CD4-positive, alpha-beta T cell treated with Interleukin-10 for 1 hour (primary cell): ENCODE measurements around the gene TCF12.
"Not testable (repeated sequence)": the region's sequence is repeated elsewhere in the genome, so short reads cannot be mapped to it uniquely, and the experiment has no call there.

Source experiments
- DNase-seq: peaks from one replicate; pipeline ENCODE4 v3.0.0-alpha.2; 2020

The TCF12 gene

GRCh38 chr15:56980473-56980872 lies 62.0 kb downstream of the TCF12 start:
- no peak for DNase-seq

DNA sequence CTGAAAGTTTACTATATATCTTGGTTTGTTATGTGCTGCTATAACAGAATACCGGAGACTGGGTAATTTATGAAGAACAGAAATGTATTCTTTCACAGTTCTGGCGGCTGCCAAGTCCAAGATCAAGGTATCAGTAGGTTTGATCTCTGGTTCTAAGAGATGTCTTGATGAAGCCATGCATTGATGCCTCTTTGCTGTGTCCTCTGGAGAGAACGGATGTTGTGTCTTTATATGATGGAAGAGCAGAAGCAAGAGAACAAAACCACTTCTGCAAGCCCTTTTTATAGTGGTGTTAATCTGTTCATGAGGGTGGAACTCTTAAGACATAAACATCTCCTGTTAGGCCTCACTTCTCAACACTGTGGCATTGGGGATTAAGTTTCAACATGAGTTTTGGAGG lies 62.7 kb downstream of the TCF12 start:
- DNase-seq: no peak

DNA sequence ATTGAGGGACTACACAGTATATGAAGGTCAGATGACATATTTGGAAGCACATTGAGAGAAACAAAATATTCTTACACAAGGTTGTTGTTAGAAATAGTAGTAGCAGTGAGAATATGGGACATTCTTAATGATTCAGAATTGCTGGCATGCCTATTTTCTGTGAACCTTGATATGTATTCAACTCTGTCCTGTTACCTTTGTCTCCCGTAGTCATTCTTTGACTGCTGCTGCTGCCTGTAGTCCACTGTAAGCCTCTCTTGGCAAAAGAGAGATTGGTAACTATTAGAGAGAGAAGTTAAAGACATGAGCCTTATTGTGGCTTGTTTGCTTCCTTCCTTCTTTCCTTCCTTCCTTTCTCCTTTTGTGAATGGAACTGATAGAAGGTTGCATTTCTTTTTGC lies 64.5 kb downstream of the TCF12 start:
- DNase-seq: no peak

GRCh38 chr15:56984681-56985481 lies 66.4 kb downstream of the TCF12 start:
- DNase-seq: no peak

DNA sequence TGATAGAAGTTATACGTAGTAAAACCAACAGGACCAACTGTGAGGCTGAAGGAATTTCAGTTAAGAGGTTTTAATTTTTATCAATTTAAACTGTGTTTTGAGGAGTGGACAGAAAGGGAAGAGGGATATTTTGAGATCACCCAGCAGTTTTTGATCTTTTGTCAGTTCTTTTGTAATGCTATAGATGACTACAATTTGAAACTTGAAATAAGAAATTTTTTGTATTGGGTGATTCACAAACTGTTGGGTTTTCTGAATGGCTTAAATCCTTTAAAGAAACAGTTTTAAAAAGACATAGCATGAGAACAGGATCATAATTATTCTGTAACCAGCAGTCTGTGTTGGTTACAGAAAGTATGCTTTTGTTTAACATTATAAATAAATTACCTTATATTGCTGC lies 67.4 kb downstream of the TCF12 start:
- no peak for DNase-seq

GRCh38 chr15:56987286-56987685 lies 68.8 kb downstream of the TCF12 start:
- DNase-seq: no peak

DNA sequence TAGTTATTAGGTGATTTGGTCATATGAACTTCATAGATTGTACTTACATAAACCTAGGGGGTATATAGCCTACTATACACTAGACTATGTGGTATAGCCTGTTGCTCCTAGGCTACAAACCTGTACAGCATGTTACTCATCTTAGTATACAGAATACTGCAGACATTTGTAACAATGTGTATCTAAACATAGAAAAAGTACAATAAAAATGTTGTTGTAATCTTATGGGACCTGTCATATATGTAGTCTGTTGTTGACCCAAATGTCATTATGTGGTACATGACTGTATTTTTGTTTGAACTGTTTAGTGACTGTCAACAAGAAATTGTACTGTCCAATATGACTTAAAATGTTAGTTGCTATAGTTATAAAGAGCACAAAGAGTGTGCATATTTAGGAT lies 69.8 kb downstream of the TCF12 start:
- no peak for DNase-seq

DNA sequence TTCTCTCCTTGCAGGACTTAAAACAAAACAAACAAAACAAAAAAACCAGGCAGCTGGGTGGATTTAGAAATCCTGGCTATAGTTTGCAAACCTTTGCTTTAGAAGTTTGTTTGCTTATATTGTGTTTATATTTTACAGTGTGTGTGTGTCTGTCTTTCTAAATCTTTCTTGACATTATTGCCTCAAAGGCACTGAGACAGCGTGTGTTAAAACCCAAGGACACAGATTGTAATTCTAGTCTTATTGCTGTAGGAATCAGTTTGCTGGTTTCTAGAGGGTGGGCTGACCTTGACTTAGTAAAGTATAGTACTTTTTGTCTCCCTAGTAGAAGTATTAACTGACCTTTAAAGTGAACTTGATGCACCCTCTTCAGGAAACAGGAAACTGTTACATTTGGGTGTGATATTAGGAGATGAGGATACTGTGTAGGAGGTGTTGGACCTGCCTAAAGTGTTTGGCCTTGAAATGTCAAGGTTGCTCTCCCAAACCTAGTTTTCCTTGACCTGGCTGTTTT lies 71.0 kb downstream of the TCF12 start:
- no peak for DNase-seq

- no peak for DNase-seq
These were observed 72.6 kb downstream of the TCF12 start for GRCh38 chr15:56991017-56991416.

DNA sequence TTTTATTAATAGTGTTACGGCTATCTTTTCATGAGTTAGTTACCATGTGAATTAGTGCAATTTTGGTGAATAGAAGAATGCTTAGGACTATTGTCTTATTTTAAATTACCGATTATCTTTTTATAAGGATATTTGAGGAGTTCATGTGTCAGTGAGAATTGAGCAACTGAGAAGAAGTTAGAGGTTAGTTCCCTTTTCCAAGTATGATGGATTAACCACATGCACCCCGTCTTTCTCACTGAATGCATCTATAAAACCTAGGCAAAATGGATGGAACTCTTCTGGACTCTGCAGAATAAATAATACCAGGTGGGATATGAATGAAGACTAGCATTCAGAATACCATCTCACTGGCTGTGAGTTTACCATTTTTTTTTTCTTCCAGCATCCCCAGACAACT lies 74.3 kb downstream of the TCF12 start:
- no peak for DNase-seq

DNA sequence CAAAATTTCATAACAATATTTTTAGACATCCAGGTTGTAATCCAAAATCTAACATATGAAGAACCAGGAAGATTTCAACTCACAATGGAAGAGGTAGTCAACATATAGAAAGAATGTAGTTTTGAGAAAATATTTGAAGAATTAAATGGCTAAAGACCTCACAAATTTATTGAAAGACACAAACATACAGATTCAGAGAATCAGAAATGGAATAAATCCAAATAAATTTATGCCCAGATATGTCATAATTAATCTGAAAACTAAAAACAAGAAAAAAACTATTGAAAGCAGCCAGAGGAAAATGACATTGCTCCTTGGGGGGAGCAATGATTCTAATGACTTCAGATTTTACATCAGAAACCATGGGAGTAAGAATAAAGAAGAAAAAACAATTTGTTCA lies 75.8 kb downstream of the TCF12 start:
- no peak for DNase-seq

- DNase-seq: no peak
These were observed 77.6 kb downstream of the TCF12 start for GRCh38 chr15:56996093-56996492.

DNA sequence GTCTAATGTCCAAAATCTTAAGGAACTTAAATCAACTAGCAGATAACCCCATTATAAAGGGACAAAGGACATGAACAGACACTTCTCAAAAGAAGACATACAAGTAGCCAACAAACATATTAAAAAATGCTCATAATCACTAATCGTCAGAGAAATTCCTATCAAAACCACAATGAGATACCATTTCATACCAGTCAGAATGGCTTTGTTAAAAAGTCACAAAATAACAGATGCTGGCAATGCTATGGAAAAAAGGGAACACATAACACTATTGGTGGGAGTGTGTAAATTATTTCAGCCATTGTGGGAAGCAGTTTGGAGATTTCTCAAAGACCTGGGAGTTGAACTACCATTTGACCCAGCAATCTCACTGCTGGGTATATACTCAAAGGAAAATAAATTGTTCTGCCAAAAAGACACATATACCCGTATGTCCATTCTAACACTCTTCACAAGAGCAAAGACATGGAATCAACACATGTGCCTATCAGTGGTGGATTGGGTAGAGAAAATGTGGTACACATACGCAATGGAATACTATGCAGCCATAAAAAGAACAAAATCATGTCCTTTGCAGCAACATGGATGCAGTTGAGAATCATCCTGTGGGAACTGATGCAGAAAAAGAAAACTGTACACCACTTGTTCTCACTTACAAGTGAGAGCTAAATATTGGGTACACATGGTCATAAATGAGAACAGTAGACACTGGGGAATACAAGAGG lies 78.5 kb downstream of the TCF12 start:
- no peak for DNase-seq

- DNase-seq: no peak
These were observed 85.0 kb downstream of the TCF12 start for GRCh38 chr15:57003418-57003817.

GRCh38 chr15:57005244-57005643 lies 86.8 kb downstream of the TCF12 start:
- no peak for DNase-seq

GRCh38 chr15:57007797-57008196 lies 89.4 kb downstream of the TCF12 start:
- not testable (repeated sequence) for DNase-seq

GRCh38 chr15:57010724-57011123 lies 92.3 kb downstream of the TCF12 start:
- DNase-seq: no peak

- DNase-seq: no peak
These were observed 94.1 kb downstream of the TCF12 start for GRCh38 chr15:57012556-57012955.

DNA sequence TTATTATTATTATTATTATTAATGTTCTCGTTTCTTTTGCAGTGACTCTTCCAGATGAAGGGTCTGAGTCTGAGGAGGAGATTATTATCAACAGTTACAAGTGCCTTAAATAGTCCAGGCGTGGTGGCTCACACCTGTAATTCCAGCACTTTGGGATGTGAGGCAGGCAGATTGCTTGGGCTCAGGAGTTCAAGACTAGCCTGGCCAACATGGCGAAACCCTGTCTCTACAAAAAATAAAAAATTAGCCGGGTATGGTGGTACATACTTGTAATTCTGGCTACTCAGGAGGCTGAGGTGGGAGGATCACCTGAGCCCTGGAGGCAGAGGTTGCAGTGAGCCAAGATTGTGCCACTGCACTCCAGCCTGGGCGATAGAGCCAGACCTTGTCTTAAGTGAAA lies 96.5 kb downstream of the TCF12 start:
- DNase-seq: not testable (repeated sequence)

GRCh38 chr15:57015360-57015759 lies 96.9 kb downstream of the TCF12 start:
- no peak for DNase-seq

DNA sequence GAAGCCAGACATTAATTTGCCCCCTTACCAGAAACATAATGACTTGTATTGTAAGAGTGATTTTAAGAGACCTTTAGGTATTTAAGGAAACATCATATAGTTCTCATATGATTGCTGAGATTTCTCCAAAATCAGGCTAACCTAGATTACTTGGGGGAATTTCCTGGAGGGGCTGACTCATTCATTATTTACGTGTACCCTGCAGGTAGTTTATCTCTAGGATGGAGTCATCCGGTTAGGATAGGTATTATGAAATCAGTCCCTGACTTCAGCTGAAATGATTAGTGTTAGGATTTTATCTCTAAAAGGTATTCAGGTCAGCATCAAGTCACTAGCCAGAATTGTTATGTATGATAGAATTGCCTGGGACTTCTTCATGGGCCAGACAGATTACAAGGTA lies 97.5 kb downstream of the TCF12 start:
- no peak for DNase-seq

DNA sequence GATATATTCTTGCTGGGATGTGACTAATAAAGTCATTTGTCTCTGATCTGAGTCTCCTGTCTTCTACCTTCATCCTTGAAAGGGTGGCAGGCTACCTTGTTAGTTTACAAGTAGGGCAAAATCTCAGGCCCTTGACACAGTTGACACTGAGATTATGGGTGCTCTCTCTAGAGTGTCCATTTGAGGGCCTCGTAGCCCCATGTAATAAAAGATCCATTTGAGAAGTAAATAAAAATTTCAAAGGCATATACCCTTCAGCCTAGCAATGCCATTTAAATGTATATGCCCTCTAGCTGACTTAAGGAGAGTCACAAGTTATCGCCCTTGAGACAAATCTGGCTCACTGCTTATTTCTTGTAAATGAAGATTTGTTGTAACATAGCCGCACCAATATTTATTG lies 98.6 kb downstream of the TCF12 start:
- DNase-seq: no peak

DNA sequence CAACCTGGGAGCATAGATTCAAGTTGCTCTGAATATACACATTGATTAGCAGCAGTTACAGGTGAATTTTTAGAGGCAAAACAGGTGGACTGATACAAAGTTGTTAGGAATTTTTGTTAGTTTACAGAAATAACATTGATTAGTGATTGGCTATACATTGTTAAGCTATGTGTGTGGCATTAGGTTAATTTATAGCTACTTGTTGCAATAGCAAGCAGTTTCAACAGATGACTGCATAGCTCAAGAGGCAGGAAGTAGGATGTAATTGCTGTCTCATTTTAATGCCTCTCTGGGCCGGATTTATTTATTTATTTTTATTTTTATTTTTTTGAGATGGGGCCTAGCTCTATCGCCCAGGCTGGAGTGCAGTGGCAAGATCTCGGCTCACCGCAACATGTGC lies 99.7 kb downstream of the TCF12 start:
- DNase-seq: no peak

DNA sequence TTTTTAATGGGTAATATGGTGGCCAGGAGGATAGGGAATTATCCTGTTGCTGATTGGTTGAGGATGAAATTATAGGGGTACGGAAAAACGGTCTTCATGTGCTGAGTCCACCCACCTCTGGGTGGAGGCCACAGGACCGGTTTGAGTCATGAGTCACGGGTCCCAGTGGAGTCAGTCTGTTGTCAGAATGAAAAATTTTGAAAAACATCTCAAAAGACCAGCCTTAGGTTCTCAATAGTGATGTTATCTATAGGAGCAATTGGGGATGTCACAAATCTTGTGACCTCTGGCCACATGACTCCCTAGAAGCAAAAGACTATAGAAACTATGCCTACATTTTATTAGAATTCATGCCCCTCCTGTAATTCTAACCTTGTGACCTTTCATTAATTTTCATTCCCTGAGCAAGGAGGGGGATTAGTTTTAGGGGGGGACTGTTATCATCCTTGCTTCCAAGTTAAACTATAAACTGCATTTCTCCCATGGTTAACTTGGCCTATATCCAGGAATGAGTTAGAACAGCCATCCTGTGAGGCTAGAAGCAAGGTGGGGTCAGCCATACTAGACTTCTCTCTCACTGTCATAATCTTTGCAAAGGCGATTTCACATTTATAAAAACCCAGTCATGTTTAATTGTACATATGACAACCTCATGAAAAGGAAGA lies 101.2 kb downstream of the TCF12 start:
- no peak for DNase-seq
